Peyer's patch (tissue), 4 donors: Measurements from ENCODE around the gene SDC4. TPM values are rescaled to one million over a fixed set of nuclear protein-coding genes. Genes with fewer than 3 reads are reported as not detected.

ENCODE experiments used
- DNase-seq, 3 donors: peaks; one replicate each; pipeline ENCODE4 v3.0.0-alpha.2; 2017 to 2019
- H3K27ac ChIP-seq, 4 donors: fragments of 200-600 bp; sonication (generic); one replicate each; pipeline ENCODE4 v1.5.1; 2016 to 2019
- H3K27me3 ChIP-seq, 2 donors: fragments of 200-600 bp; sonication (generic); one replicate each; pipeline ENCODE4 v1.5.1; 2019
- H3K36me3 ChIP-seq, 3 donors: fragments of 200-600 bp; sonication (generic); one replicate each; pipeline ENCODE4 v1.5.1; 2016 to 2019
- H3K4me1 ChIP-seq, 4 donors: fragments of 200-600 bp; sonication (generic); one replicate each; pipeline ENCODE4 v1.5.1; 2016 to 2019
- H3K4me3 ChIP-seq, 4 donors: fragments of 200-600 bp; sonication (generic); 1 replicate in 3 of 4; 2 replicates in 1 of 4; pipeline ENCODE4 v1.5.1; 2016 to 2019; ENCODE audit warnings: mild to moderate bottlenecking in 1 of 4
- H3K9me3 ChIP-seq, 4 donors: fragments of 200-600 bp; sonication (generic); one replicate each; pipeline ENCODE4 v1.5.1; 2016 to 2019; ENCODE audit warnings: mild to moderate bottlenecking in 1 of 4
- POLR2A ChIP-seq, 2 donors: fragments of 450-650 bp; IDR thresholded peaks; one replicate each; pipeline ENCODE4 v1.5.1; 2017; ENCODE audit warnings: antibody characterized with exemption in 2 of 2, mild to moderate bottlenecking in 2 of 2, moderate library complexity in 2 of 2
- total RNA-seq, 4 donors: library from RNA; depleted of rRNA; stranded (reverse); fragments of >200 nt; gene quantifications; one replicate each; pipeline ENCODE4 v1.1.0, GENCODE V29; 2016
- TF ChIP-seq, protein P1 (sequence below), 6 experiments: fragments of 450-650 bp in 4 of 6; fragments of 200-600 bp in 2 of 6; sonication (generic) in 1 of 6; IDR thresholded peaks; one replicate each; pipeline ENCODE4 v1.5.1; 2017 to 2019; ENCODE audit warnings: antibody characterized with exemption in 6 of 6, mild to moderate bottlenecking in 3 of 6, moderate library complexity in 1 of 6

SDC4 gene
- total RNA-seq, 4 donors from 2014 or later = 21.5 to 49.7 (median 32.5) TPM

- peak; percentile 83 to 95 (median 94) for DNase-seq
- Histone ChIP-seq H3K9me3 (no peaks in the 10 kb centered on the region), H3K4me3 (peak overlapping the region; percentile 37 to 58 (median 47)), H3K4me1 (peaks cover 0 to 15% (median 12%) of the 10 kb centered on the region in 4 donors), H3K27me3 (no peaks in the 10 kb centered on the region), H3K27ac (peak overlapping the region; percentile 54 to 82 (median 80)), H3K36me3 (peaks cover 0 to 7% (median 0%) of the 10 kb centered on the region in 3 donors)
- TF ChIP-seq POLR2A (IDR thresholded peaks at IDR 0.05) = peak in 1 of 2 donors; percentile 25
- TF ChIP-seq, protein P1, sequence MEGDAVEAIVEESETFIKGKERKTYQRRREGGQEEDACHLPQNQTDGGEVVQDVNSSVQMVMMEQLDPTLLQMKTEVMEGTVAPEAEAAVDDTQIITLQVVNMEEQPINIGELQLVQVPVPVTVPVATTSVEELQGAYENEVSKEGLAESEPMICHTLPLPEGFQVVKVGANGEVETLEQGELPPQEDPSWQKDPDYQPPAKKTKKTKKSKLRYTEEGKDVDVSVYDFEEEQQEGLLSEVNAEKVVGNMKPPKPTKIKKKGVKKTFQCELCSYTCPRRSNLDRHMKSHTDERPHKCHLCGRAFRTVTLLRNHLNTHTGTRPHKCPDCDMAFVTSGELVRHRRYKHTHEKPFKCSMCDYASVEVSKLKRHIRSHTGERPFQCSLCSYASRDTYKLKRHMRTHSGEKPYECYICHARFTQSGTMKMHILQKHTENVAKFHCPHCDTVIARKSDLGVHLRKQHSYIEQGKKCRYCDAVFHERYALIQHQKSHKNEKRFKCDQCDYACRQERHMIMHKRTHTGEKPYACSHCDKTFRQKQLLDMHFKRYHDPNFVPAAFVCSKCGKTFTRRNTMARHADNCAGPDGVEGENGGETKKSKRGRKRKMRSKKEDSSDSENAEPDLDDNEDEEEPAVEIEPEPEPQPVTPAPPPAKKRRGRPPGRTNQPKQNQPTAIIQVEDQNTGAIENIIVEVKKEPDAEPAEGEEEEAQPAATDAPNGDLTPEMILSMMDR (IDR thresholded peaks at IDR 0.05) = peak; percentile 80 to 97 (median 94)
Measured at GRCh38 chr20:45373353-45374100, 25.3 kb upstream of the SDC4 start.

- H3K27me3 ChIP-seq = no peaks in the 10 kb centered on the region
- H3K27ac ChIP-seq = peak overlapping the region; percentile 54 to 82 (median 80)
- H3K36me3 ChIP-seq = peaks cover 0 to 14% (median 0%) of the 10 kb centered on the region in 3 donors
- H3K9me3 ChIP-seq = no peaks in the 10 kb centered on the region
- no peak for TF ChIP-seq POLR2A (IDR thresholded peaks at IDR 0.05)
- TF ChIP-seq, protein P1 (IDR thresholded peaks at IDR 0.05) = no peak
- peaks cover 0 to 18% (median 13%) of the 10 kb centered on the region in 4 donors for H3K4me1 ChIP-seq
- H3K4me3 ChIP-seq = peak overlapping the region in 3 of 4 donors; percentile 45 to 58 (median 49)
- peak in 1 of 3 donors; percentile 56 for DNase-seq
Measured at GRCh38 chr20:45372646-45373352, 24.6 kb upstream of the SDC4 start.

DNA sequence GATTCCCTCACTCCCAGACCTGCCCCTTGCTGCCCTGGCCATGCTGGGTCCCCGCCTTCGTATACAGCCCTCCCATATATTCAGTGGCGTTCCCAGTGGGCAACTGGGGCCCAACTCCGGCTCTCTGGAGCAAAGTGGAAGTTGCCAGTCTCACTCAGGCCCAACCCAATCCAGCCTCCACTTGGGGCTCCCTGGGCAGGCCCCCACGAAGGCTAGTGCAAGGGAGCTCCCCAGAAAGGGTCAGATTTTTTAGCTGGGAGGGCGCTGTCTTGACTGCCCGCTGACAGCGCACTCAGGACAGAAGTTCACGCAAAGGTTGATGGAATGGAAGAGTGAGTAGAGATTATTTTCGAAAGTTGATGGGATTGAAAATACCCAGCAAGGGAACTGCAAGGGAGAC, 24.0 kb upstream of the SDC4 start:
- DNase-seq = no peak
- peak overlapping the region in 1 of 4 donors; percentile 49 for H3K4me3 ChIP-seq
- peaks cover 0 to 22% (median 14%) of the 10 kb centered on the region in 4 donors for H3K4me1 ChIP-seq
- H3K27ac ChIP-seq = peak overlapping the region in 1 of 4 donors; percentile 82
- no peak for TF ChIP-seq POLR2A (IDR thresholded peaks at IDR 0.05)
- TF ChIP-seq, protein P1 (IDR thresholded peaks at IDR 0.05) = no peak
- no peaks in the 10 kb centered on the region for H3K9me3 ChIP-seq
- no peaks in the 10 kb centered on the region for H3K27me3 ChIP-seq
- H3K36me3 ChIP-seq = peaks cover 0 to 20% (median 0%) of the 10 kb centered on the region in 3 donors

DNA sequence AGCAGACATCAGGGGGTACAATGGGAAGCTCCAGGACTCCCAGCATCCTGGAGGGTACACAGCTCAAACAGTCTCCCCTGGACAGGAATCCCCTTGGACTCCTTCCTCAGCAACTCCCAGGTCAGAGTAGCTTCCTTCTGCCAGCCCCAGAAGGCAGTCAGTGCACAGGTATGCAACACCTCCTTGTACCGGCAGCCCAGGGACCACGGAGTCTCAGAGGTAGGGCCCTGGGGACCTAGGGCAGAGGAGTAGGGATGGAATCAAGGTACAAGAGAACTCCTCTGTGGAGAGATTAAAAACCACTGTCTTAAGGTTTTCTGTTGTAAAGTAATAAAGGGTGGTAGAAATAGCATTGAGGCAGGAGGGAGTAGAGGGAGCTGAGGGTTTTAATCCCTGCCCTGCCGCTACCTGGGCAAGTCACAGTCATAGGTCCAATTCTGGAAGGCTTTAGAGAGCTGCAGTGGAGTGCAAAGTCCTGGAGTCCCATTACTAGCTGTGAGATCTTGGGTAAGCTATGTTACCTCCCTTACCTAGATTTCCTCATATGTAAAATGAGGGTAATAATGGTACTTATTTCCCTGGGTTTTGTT, 22.4 kb upstream of the SDC4 start:
- peak overlapping the region in 2 of 4 donors; percentile 51 to 70 for H3K27ac ChIP-seq
- TF ChIP-seq, protein P1 (IDR thresholded peaks at IDR 0.05) = no peak
- TF ChIP-seq POLR2A (IDR thresholded peaks at IDR 0.05) = no peak
- peak in 1 of 3 donors; percentile 61 for DNase-seq

DNA sequence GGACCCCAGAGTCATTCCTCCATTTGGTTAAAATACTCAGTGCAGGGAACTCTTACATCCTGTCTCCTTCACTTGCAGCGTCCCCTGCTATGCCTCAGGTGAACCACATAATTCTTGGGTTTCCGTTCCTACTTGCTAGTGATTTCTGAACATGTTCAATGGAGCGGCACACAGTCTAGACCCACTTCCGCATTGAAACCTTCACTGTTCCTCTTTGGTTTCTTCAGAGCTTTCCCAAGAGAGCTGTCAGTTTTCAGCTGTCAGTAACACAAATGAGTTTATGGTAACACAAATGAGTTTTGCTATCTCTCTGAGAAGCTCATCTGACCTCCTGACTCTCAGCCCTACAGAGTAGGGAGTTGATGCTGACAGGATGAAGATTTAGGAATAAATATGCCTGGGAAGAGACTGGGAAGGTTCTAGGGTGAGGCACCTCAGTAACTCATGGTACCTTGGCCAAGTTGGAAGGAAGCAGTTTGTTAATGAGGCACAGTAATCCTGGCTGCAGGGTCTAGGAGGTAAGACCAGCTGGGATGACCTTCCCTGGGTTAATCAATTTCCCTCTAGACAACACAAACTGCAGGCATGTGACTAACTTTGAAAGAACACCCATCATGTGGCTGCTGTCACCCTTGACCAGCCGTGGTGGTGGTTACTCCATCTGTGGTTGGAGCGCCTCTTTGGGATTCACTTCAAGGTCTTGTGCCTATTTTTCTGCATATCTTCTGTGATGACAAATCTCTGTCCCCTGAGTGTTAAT, 20.2 kb upstream of the SDC4 start:
- H3K9me3 ChIP-seq = no peaks in the 10 kb centered on the region
- H3K4me1 ChIP-seq = peaks cover 0 to 36% (median 22%) of the 10 kb centered on the region in 4 donors
- peak in 2 of 3 donors; percentile 77 to 87 for DNase-seq
- TF ChIP-seq, protein P1 (IDR thresholded peaks at IDR 0.05) = no peak
- no peak for TF ChIP-seq POLR2A (IDR thresholded peaks at IDR 0.05)
- H3K27ac ChIP-seq = peak overlapping the region; percentile 3 to 78 (median 36)
- no peaks in the 10 kb centered on the region for H3K27me3 ChIP-seq
- no peak overlapping the region for H3K4me3 ChIP-seq
- peaks cover 0 to 35% (median 0%) of the 10 kb centered on the region in 3 donors for H3K36me3 ChIP-seq

More for the DNA sequence above, 22.4 kb upstream of the SDC4 start:
- H3K4me3 ChIP-seq = no peak overlapping the region
- H3K36me3 ChIP-seq = peaks cover 0 to 35% (median 0%) of the 10 kb centered on the region in 3 donors
- no peaks in the 10 kb centered on the region for H3K9me3 ChIP-seq
- peaks cover 0 to 25% (median 14%) of the 10 kb centered on the region in 4 donors for H3K4me1 ChIP-seq
- no peaks in the 10 kb centered on the region for H3K27me3 ChIP-seq
